Keratinocyte (primary cell): ENCODE results near the gene PITX1. TPM values are rescaled to one million over a fixed set of nuclear protein-coding genes. Genes with fewer than 3 reads are reported as not detected.

Experiments used
- DNase-seq: peaks from one replicate; pipeline ENCODE4 v3.0.0-alpha.2; 2011; ENCODE audit warnings: low read depth, missing footprints, low spot score
- FAIRE-seq: peaks from 2 replicates; lab custom pipeline; 2011; peaks lifted over from hg19 to GRCh38; lab: Jason Lieb, UNC
- H2AFZ ChIP-seq: 2 replicates; pipeline ENCODE4 v1.6.0; 2012; ENCODE audit warnings: low read length, control low read depth, inconsistent platforms; ENCODE audit not compliant: control insufficient read depth
- H3K27ac ChIP-seq: 2 replicates; pipeline ENCODE4 v1.5.1; 2011; ENCODE audit warnings: low read length; ENCODE audit not compliant: control insufficient read depth, insufficient read depth
- H3K27me3 ChIP-seq: 3 replicates; pipeline ENCODE4 v1.6.0; 2011; ENCODE audit warnings: low read length; ENCODE audit not compliant: control insufficient read depth, insufficient read depth; ENCODE audit errors: extremely low read depth
- H3K36me3 ChIP-seq, 2 experiments: 2 replicates in 1 of 2; 3 replicates in 1 of 2; pipeline ENCODE4 v1.5.1; 2011; ENCODE audit warnings: low read length in 2 of 2, mild to moderate bottlenecking in 1 of 2; ENCODE audit not compliant: control insufficient read depth in 2 of 2, insufficient read depth in 2 of 2; ENCODE audit errors: extremely low read depth in 1 of 2
- H3K4me1 ChIP-seq: 3 replicates; pipeline ENCODE4 v1.5.1; 2011; ENCODE audit warnings: low read length; ENCODE audit not compliant: control insufficient read depth, insufficient read depth; ENCODE audit errors: extremely low read depth
- H3K4me2 ChIP-seq: 3 replicates; pipeline ENCODE4 v1.6.0; 2011; ENCODE audit warnings: low read depth, low read length; ENCODE audit not compliant: control insufficient read depth, insufficient read depth; ENCODE audit errors: extremely low read depth
- H3K4me3 ChIP-seq, 3 experiments: fragments of 200-600 bp in 1 of 3; sonication (generic) in 1 of 3; 2 replicates in 2 of 3; 3 replicates in 1 of 3; pipeline ENCODE4 v1.5.1; 2011 to 2016; ENCODE audit warnings: low read length in 3 of 3, mild to moderate bottlenecking in 3 of 3, control low read depth in 2 of 3, inconsistent platforms in 1 of 3, low read depth in 1 of 3, mixed read lengths in 1 of 3, mixed run types in 1 of 3, moderate library complexity in 1 of 3; ENCODE audit not compliant: control insufficient read depth in 2 of 3, insufficient read depth in 2 of 3; ENCODE audit errors: extremely low read depth in 1 of 3
- H3K79me2 ChIP-seq: 2 replicates; pipeline ENCODE4 v1.6.0; 2012; ENCODE audit warnings: low read length; ENCODE audit not compliant: control insufficient read depth, insufficient read depth
- H3K9ac ChIP-seq: 3 replicates; pipeline ENCODE4 v1.6.0; 2011; ENCODE audit warnings: low read length; ENCODE audit not compliant: control insufficient read depth, insufficient read depth; ENCODE audit errors: extremely low read depth
- H3K9me1 ChIP-seq: 3 replicates; pipeline ENCODE4 v1.6.0; 2011; ENCODE audit warnings: low read length; ENCODE audit not compliant: control insufficient read depth, insufficient read depth; ENCODE audit errors: extremely low read depth
- H3K9me3 ChIP-seq: 2 replicates; pipeline ENCODE4 v1.5.1; 2012; ENCODE audit warnings: low read depth, low read length; ENCODE audit not compliant: control insufficient read depth
- H4K20me1 ChIP-seq: 3 replicates; pipeline ENCODE4 v1.6.0; 2011; ENCODE audit warnings: low read length; ENCODE audit not compliant: control insufficient read depth, insufficient read depth; ENCODE audit errors: extremely low read depth
- CTCF ChIP-seq, 3 experiments: IDR thresholded peaks in 1 of 3; conservative IDR thresholded peaks in 1 of 3; optimal IDR thresholded peaks in 1 of 3; 2 replicates in 2 of 3; 3 replicates in 1 of 3; pipeline versions ENCODE3 to v1.5.1; 2011; ENCODE audit warnings: low read length in 3 of 3, mild to moderate bottlenecking in 3 of 3, moderate library complexity in 2 of 3, control low read depth in 1 of 3, inconsistent platforms in 1 of 3; ENCODE audit not compliant: insufficient read depth in 2 of 3; ENCODE audit errors: extremely low read depth in 1 of 3
- EZH2 ChIP-seq: IDR thresholded peaks from one replicate; pipeline ENCODE4 v1.6.1; 2012; ENCODE audit warnings: inconsistent platforms, mild to moderate bottlenecking, low read length, moderate library complexity
- dilution Hi-C: fragments of 300-500 bp; cut with MboI; formaldehyde crosslinking; loops from one replicate; pipeline ENCODE4 v1.7.0; 2020; ENCODE audit warnings: low sequenced_read_pairs; ENCODE audit not compliant: extremely low pct_ligation_motif_present
- polyA plus RNA-seq, 5 experiments: library from polyadenylated mRNA; depleted of rRNA in 3 of 5; stranded (reverse) in 3 of 5; stranded (forward) in 1 of 5; unstranded in 1 of 5; fragments of >200 nt; gene quantifications; 1 replicate in 1 of 5; 2 replicates in 3 of 5; 3 replicates in 1 of 5; pipeline versions ENCODE4 v1.2.1 to v1.2.3, GENCODE V29; 2011 to 2012; ENCODE audit warnings: missing spikeins in 2 of 5, low read depth in 1 of 5, low replicate concordance in 1 of 5

Gene PITX1
- polyA plus RNA-seq, 1 donor (not counting 4 experiments of a cell fraction or from before 2014, with no cell fraction given), result 0.73 TPM

DNA sequence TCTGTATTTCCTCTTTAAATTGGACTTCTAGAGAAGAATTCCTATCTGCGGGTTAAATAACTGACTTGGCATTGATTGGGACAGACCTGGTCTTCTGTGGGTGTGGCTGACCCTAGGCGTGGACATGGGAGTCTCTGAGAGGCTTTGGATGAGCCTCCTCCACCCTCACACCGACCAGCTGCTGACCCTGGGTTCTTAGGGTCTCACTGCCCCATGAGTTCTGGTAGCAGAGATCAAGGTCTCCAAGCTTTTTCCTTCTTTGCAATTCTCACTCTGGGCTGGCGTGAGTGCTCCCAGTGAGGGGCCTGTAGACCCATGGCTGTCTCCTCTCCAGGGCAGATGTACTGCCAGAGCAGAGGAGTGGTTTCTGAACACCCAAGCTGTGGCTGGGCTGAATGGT lies 41.6 kb upstream of the PITX1 start:
- Histone ChIP-seq H3K27me3 (peaks cover 20% of the 10 kb centered on the region), H3K9me1 (no peaks in the 10 kb centered on the region), H3K36me3 (no peaks in the 10 kb centered on the region), H3K4me2 (no peak overlapping the region), H3K4me1 (no peaks in the 10 kb centered on the region), H2AFZ (no peak overlapping the region), H4K20me1 (no peaks in the 10 kb centered on the region), H3K27ac (no peak overlapping the region), H3K4me3 (no peak overlapping the region), H3K9ac (no peak overlapping the region), H3K79me2 (no peaks in the 10 kb centered on the region), H3K9me3 (no peaks in the 10 kb centered on the region)
- DNase-seq, result no peak
- TF ChIP-seq EZH2, result no peak
- FAIRE-seq, result no peak
- dilution Hi-C loops, result no loop called here

GRCh38 chr5:135073761-135074345 lies 39.8 kb upstream of the PITX1 start:
- Histone ChIP-seq H3K9me1 (no peaks in the 10 kb centered on the region), H3K27ac (no peak overlapping the region), H3K9me3 (no peaks in the 10 kb centered on the region), H4K20me1 (no peaks in the 10 kb centered on the region), H3K4me3 (no peak overlapping the region), H3K27me3 (peaks cover 16% of the 10 kb centered on the region), H3K9ac (no peak overlapping the region), H3K4me2 (no peak overlapping the region), H3K79me2 (no peaks in the 10 kb centered on the region), H2AFZ (no peak overlapping the region), H3K36me3 (no peaks in the 10 kb centered on the region), H3K4me1 (no peaks in the 10 kb centered on the region)
- dilution Hi-C loops, result no loop called here
- no peak for TF ChIP-seq EZH2
- TF ChIP-seq CTCF (optimal IDR thresholded peaks at IDR 0.05 in 1 of 3, IDR thresholded peaks at IDR 0.05 in 1 of 3, conservative IDR thresholded peaks at IDR 0.05 in 1 of 3; ENCODE audit: extremely low read depth in 1 of 3, insufficient read depth in 2 of 3, low read length in 3 of 3), result no peak
- no peak for DNase-seq
- FAIRE-seq, result no peak
